K562 (cell line): ENCODE data around the gene RANGAP1. TPM values are rescaled to one million over a fixed set of nuclear protein-coding genes. Genes with fewer than 3 reads are reported as not detected.

ENCODE experiments used
- ATAC-seq: fragments of 200-7000 bp; cut with Tn5 transposase; 3 replicates; pipeline ENCODE4 v1.9.1; 2020; ENCODE audit warnings: moderate library complexity
- BruUV-seq: library from RNA; stranded (reverse); fragments of 400-500 nt; replicated peaks from 2 replicates; lab custom pipeline; 2021; lab: Mats Ljungman, UMichigan
- CTCF ChIA-PET: fragments of 300-600 bp; formaldehyde crosslinking; extraction: SDS; loops from one replicate; lab custom pipeline; 2021; ENCODE audit warnings: low intra/inter-chr PET ratio; lab: Yijun Ruan, JAX
- POLR2A ChIA-PET: fragments of 300-600, 350-650 bp; sonication (Branson Sonifier 250); formaldehyde crosslinking; extraction: SDS; loops from one replicate; lab custom pipeline; 2021; ENCODE audit warnings: antibody characterized with exemption, inconsistent platforms; lab: Yijun Ruan, JAX
- DNase-seq, 4 experiments: peaks; one replicate each; pipeline versions ENCODE4 v3.0.0 to v3.0.0-alpha.2; 2011 to 2018; ENCODE audit warnings: low spot score in 3 of 4, mixed read lengths in 3 of 4; ENCODE audit errors: extremely low read depth in 1 of 4
- FAIRE-seq: peaks from 2 replicates; lab custom pipeline; 2011; peaks lifted over from hg19 to GRCh38; lab: Jason Lieb, UNC
- H2AFZ ChIP-seq: 2 replicates; pipeline ENCODE4 v1.6.0; 2011; ENCODE audit warnings: low read depth, low read length, control low read depth, inconsistent platforms
- H3K27ac ChIP-seq: fragments of 200-600 bp; 3 replicates; pipeline ENCODE4 v1.8.0; 2011; ENCODE audit warnings: low read depth, mild to moderate bottlenecking, control low read depth, inconsistent platforms, low read length, moderate library complexity, mixed read lengths; ENCODE audit errors: extremely low read depth
- H3K27me3 ChIP-seq, 2 experiments: fragments of 300-600 bp in 1 of 2; 2 replicates in 1 of 2; 3 replicates in 1 of 2; pipeline versions ENCODE4 v1.6.0 to v1.8.0; 2011; ENCODE audit warnings: inconsistent platforms in 2 of 2, low read length in 2 of 2, mild to moderate bottlenecking in 1 of 2, mixed read lengths in 1 of 2, moderate library complexity in 1 of 2; ENCODE audit not compliant: control insufficient read depth in 2 of 2, insufficient read depth in 2 of 2
- H3K36me3 ChIP-seq: fragments of 300-600 bp; 3 replicates; pipeline ENCODE4 v1.8.0; 2011; ENCODE audit warnings: mild to moderate bottlenecking, low read length, inconsistent platforms; ENCODE audit not compliant: control insufficient read depth, insufficient read depth
- H3K4me1 ChIP-seq, 2 experiments: fragments of 200-600 bp in 1 of 2; replicated peaks in 1 of 2; 2 replicates in 1 of 2; 3 replicates in 1 of 2; pipeline versions ENCODE4 v1.5.1 to v1.8.0; 2011; ENCODE audit warnings: inconsistent platforms in 2 of 2, low read length in 2 of 2, mild to moderate bottlenecking in 1 of 2, mixed read lengths in 1 of 2, moderate library complexity in 1 of 2; ENCODE audit not compliant: control insufficient read depth in 2 of 2, insufficient read depth in 2 of 2
- H3K4me2 ChIP-seq: 2 replicates; pipeline ENCODE4 v1.6.1; 2011; ENCODE audit warnings: low read length, control low read depth, inconsistent platforms, mixed read lengths; ENCODE audit not compliant: insufficient read depth
- H3K4me3 ChIP-seq: fragments of 200-600 bp; sonication (generic), shearing (Covaris generic); 2 replicates; pipeline ENCODE4 v1.5.1; 2016; ENCODE audit warnings: control low read depth, inconsistent platforms
- H3K79me2 ChIP-seq: fragments of 200-600 bp; 3 replicates; pipeline ENCODE4 v1.8.0; 2011; ENCODE audit warnings: low read length, inconsistent platforms; ENCODE audit not compliant: control insufficient read depth, insufficient read depth
- H3K9ac ChIP-seq, 2 experiments: 2 replicates each; pipeline versions ENCODE4 v1.6.0 to v1.6.1; 2011; ENCODE audit warnings: low read depth in 2 of 2, low read length in 2 of 2, control low read depth in 1 of 2, inconsistent platforms in 1 of 2, mild to moderate bottlenecking in 1 of 2, mixed read lengths in 1 of 2; ENCODE audit not compliant: insufficient read depth in 1 of 2
- H3K9me1 ChIP-seq: one replicate; pipeline ENCODE4 v1.6.0; 2011; ENCODE audit warnings: inconsistent platforms, mild to moderate bottlenecking, low read length, moderate library complexity; ENCODE audit not compliant: control insufficient read depth, insufficient read depth
- H3K9me3 ChIP-seq: replicated peaks from 2 replicates; pipeline ENCODE4 v1.5.1; 2011; ENCODE audit warnings: low read depth, low read length, inconsistent platforms; ENCODE audit not compliant: control insufficient read depth, insufficient read depth
- H4K20me1 ChIP-seq: replicated peaks from 2 replicates; pipeline ENCODE4 v1.6.1; 2011; ENCODE audit warnings: low read length, inconsistent platforms, mixed read lengths; ENCODE audit not compliant: control insufficient read depth, insufficient read depth
- CC2D1A ChIP-seq: fragments of 450-650 bp; IDR thresholded peaks from 2 replicates; pipeline ENCODE4 v1.6.1; 2017; ENCODE audit warnings: mild to moderate bottlenecking
- CSDE1 ChIP-seq, 2 experiments: fragments of 450-650 bp; IDR thresholded peaks; 2 replicates each; pipeline ENCODE4 v1.6.1; 2016; ENCODE audit warnings: mild to moderate bottlenecking in 1 of 2
- CXXC5 ChIP-seq: fragments of 250-450 bp; sonication (Bioruptor Pico); IDR thresholded peaks from 2 replicates; pipeline ENCODE4 v1.8.0; 2022; ENCODE audit warnings: inconsistent platforms, mild to moderate bottlenecking, moderate library complexity
- HDAC2 ChIP-seq: fragments of 450-650 bp; IDR thresholded peaks from 2 replicates; pipeline ENCODE4 v1.6.1; 2016; ENCODE audit warnings: mild to moderate bottlenecking
- KHSRP ChIP-seq: fragments of 450-650 bp; IDR thresholded peaks from 2 replicates; pipeline ENCODE4 v1.6.1; 2017
- KLF13 ChIP-seq: fragments of 450-650 bp; IDR thresholded peaks from 2 replicates; pipeline ENCODE4 v1.6.1; 2016; ENCODE audit warnings: missing genetic modification characterization, low read depth, mild to moderate bottlenecking, missing compliant biosample characterization, moderate library complexity, borderline replicate concordance
- L3MBTL2 ChIP-seq: fragments of 450-650 bp; IDR thresholded peaks from 2 replicates; pipeline ENCODE4 v1.6.1; 2016; ENCODE audit warnings: mild to moderate bottlenecking, moderate library complexity
- MAZ ChIP-seq, 2 experiments: fragments of 450-650 bp in 1 of 2; sonication (generic) in 1 of 2; formaldehyde crosslinking; IDR thresholded peaks in 1 of 2; conservative IDR thresholded peaks in 1 of 2; 2 replicates each; pipeline versions ENCODE4 v1.4.0 to v1.5.0; 2020; ENCODE audit warnings: mild to moderate bottlenecking in 1 of 2, missing genetic modification reagents in 1 of 2
- MCM2 ChIP-seq: fragments of 450-650 bp; IDR thresholded peaks from 2 replicates; pipeline ENCODE4 v1.6.1; 2017; ENCODE audit warnings: low read depth, mild to moderate bottlenecking
- MCM3 ChIP-seq: fragments of 450-650 bp; IDR thresholded peaks from 2 replicates; pipeline ENCODE4 v1.6.1; 2016
- MECOM ChIP-seq: fragments of 250-450 bp; sonication (Bioruptor Pico); IDR thresholded peaks from 2 replicates; pipeline ENCODE4 v1.8.0; 2022; ENCODE audit warnings: inconsistent platforms
- PCBP2 ChIP-seq: fragments of 200-400 bp; formaldehyde crosslinking; IDR thresholded peaks from 2 replicates; pipeline ENCODE4 v1.6.1; 2018; ENCODE audit warnings: low read length, low read depth, mild to moderate bottlenecking, moderate library complexity; ENCODE audit not compliant: poor library complexity, severe bottlenecking
- ZNF146 ChIP-seq: IDR thresholded peaks from one replicate; pipeline ENCODE4 v1.6.1; 2018; ENCODE audit warnings: missing compliant biosample characterization; ENCODE audit not compliant: unreplicated experiment
- WGBS: fragments of 100-300 bp; shearing (Covaris generic); methylation state at CpG from one replicate; pipeline ENCODE4 v1.1.6; 2016; ENCODE audit warnings: low coverage, mixed read lengths; ENCODE audit not compliant: insufficient coverage; ENCODE audit errors: missing lambda C conversion rate; 5-methylcytosine and 5-hydroxymethylcytosine counted together
- in situ Hi-C: fragments of 300-500 bp; cut with MboI; formaldehyde crosslinking; loops from 4 replicates; pipeline ENCODE4 v1.15.0; 2018; ENCODE audit warnings: inconsistent platforms, mixed read lengths
- intact Hi-C: fragments of 100-400 bp; cut with micrococcal nuclease; formaldehyde crosslinking; loops from 2 replicates; pipeline ENCODE4 v1.14.2; 2022
- polyA plus RNA-seq, 8 experiments: library from polyadenylated mRNA; depleted of rRNA in 4 of 8; stranded (reverse) in 5 of 8; unstranded in 3 of 8; fragments of >200 nt; fragmentation: Nextera tagmentation in 2 of 8; fragmentation: Illumina TruSeq in 1 of 8; extraction: Ambion mirVana in 2 of 8; extraction: Trizol in 1 of 8; gene quantifications; 2 replicates each; pipeline versions ENCODE4 v1.2.1 to v1.2.3, GENCODE V29; 2011 to 2014; ENCODE audit warnings: inconsistent platforms in 1 of 8, missing spikeins in 1 of 8
- total RNA-seq, 7 experiments: library from RNA; depleted of rRNA in 6 of 7; stranded (reverse); fragments of >200 nt in 6 of 7; fragmentation: Illumina TruSeq in 2 of 7; extraction: Trizol in 2 of 7; gene quantifications; 2 replicates each; pipeline versions ENCODE4 v1.2.1 to v1.2.3, GENCODE V29; 2011 to 2021; ENCODE audit warnings: low replicate concordance in 1 of 7
- TF ChIP-seq, protein P1 (sequence below): fragments of 450-650 bp; formaldehyde crosslinking; IDR thresholded peaks from 2 replicates; pipeline ENCODE4 v1.4.0; 2020; ENCODE audit warnings: mild to moderate bottlenecking, moderate library complexity
- TF ChIP-seq, protein P2 (sequence below): fragments of 250-450 bp; sonication (Bioruptor Pico); IDR thresholded peaks from 2 replicates; pipeline ENCODE4 v1.9.0; 2021; ENCODE audit warnings: mild to moderate bottlenecking
- TF ChIP-seq, protein P3 (sequence below): fragments of 450-650 bp; IDR thresholded peaks from 2 replicates; pipeline ENCODE4 v1.6.1; 2016
- TF ChIP-seq, protein P4 (sequence below): fragments of 450-650 bp; IDR thresholded peaks from 2 replicates; pipeline ENCODE4 v1.6.1; 2016; ENCODE audit warnings: low read depth, mild to moderate bottlenecking, moderate library complexity

Gene RANGAP1
- total and polyA plus RNA-seq, 9 of the 15 experiments (the other 6 are each of a cell fraction or from before 2014, with no cell fraction given), result 2.1 to 104 (median 50.6) TPM

DNA sequence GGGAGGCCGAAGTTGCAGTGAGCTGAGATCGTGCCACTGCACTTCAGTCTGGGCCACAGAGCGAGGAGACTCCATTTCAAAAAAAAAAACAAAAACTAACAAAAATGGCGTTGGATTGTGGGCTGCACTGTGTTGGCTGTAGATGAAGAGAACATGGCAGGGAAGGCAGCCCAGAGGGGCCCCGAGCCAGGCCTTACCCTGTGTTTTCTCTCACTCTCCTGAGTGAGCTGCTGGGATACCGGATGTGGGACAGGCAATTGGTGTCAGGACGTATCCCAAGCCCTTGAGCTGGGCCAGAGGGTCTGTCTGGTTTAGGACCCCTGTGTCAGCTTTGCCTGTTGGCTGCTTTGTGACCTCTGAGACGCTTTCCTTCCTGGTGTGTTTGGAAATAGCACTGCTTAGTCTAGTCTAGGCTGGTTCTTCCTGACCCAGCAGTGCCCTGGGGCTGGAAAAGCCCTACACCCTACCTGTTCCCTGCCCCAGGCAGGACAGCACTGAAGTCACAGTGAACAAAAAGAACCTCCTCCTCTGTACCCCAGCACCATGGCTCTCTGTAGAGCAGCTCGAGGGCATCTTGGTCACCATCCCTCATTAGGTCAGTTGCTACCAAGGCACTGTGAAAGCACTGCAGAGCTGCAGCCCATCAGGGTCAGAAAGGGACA, 63.0 kb downstream of the RANGAP1 start (continued):
- TF ChIP-seq, protein P1, sequence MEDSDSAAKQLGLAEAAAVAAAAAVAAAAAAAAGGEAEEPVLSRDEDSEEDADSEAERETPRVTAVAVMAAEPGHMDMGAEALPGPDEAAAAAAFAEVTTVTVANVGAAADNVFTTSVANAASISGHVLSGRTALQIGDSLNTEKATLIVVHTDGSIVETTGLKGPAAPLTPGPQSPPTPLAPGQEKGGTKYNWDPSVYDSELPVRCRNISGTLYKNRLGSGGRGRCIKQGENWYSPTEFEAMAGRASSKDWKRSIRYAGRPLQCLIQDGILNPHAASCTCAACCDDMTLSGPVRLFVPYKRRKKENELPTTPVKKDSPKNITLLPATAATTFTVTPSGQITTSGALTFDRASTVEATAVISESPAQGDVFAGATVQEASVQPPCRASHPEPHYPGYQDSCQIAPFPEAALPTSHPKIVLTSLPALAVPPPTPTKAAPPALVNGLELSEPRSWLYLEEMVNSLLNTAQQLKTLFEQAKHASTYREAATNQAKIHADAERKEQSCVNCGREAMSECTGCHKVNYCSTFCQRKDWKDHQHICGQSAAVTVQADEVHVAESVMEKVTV (CRISPR knock-in tag), result no peak
- TF ChIP-seq ZNF146 (no peak), KLF13 (tag) (no peak), MAZ (CRISPR knock-in tag; conservative IDR thresholded peaks at IDR 0.05 in 1 of 2, IDR thresholded peaks at IDR 0.05 in 1 of 2) (no peak), HDAC2 (no peak)
- TF ChIP-seq, all 486 proteins: peak for 0

DNA sequence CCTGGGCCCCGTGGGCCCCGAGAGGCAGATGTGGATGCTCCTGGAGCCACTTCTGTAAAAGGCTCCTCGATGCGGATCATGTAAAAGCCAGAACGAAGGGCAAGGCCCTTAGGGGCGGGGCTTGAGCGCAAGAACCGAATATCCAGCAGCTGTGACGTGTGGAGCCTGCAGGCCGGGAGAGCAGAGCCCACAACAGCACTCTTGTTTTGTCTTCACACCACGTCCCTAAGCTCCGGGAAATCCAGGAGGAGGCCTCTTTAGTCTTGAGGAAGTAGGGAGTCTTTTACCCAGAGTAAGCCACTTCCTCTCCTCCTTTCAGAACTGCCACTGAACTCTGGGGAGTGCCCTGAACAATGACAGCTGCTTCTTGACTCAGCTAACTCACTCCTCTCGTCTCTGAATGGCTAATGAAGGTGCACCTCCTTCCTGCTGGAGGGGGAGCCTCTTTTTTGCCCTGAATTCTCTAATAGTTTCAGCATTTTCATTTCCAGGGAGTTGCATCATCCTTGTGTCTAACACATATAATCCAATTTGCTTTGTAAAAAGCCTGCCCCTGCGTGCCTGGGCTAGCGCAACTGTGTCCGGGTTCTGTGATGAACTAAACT, 68.3 kb downstream of the RANGAP1 start:
- H3K4me2 ChIP-seq, result no peak overlapping the region
- ChIA-PET CTCF (interaction anchor here (0.6 kb wide), 1 partner anchor 80 kb away, joined by 6 read pairs; no protein-coding TSS in a partner anchor), POLR2A (interaction anchor here (1.3 kb wide), 1 partner anchor 20 kb away, joined by 3 read pairs; no protein-coding TSS in a partner anchor)
- 63% methylated on average over 12 of the region's 16 CpGs for WGBS
- no peak overlapping the region for H3K4me3 ChIP-seq
- H3K27ac ChIP-seq, result peak overlapping the region; percentile 30; the same call in 1 of the 3 replicates
- peaks cover 3% of the 10 kb centered on the region; the same call in 1 of the 2 replicates for H3K9me3 ChIP-seq
- FAIRE-seq (no peak), ATAC-seq (peak; percentile 97), DNase-seq (peak in 1 of 4 experiments; percentile 10)
- H3K4me1 ChIP-seq, result peaks cover 2 to 9% of the 10 kb centered on the region in 2 experiments; a peak in 2 of 5 replicates
- peaks cover 59% of the 10 kb centered on the region; the same call in 2 of the 3 replicates for H3K36me3 ChIP-seq
- H3K9me1 ChIP-seq, result peaks cover 3% of the 10 kb centered on the region
- intact Hi-C loops (no loop called here), in situ Hi-C loops (no loop called here)
- H3K27me3 ChIP-seq, result no peaks in the 10 kb centered on the region
- BruUV-seq, result no TSS peak
- no peak overlapping the region; a peak in 1 of 4 replicates for H3K9ac ChIP-seq
- H2AFZ ChIP-seq, result no peak overlapping the region
- H4K20me1 ChIP-seq, result no peaks in the 10 kb centered on the region
- no peaks in the 10 kb centered on the region for H3K79me2 ChIP-seq
- TF ChIP-seq, protein P2, sequence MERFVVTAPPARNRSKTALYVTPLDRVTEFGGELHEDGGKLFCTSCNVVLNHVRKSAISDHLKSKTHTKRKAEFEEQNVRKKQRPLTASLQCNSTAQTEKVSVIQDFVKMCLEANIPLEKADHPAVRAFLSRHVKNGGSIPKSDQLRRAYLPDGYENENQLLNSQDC (CRISPR knock-in tag), result no peak
- TF ChIP-seq CXXC5 (CRISPR knock-in tag), result peak; percentile 29; the same call in 1 of the 2 replicates
- peak; percentile 46; the same call in 1 of the 2 replicates for TF ChIP-seq MECOM (CRISPR knock-in tag)
- 0 out of 2 replicates have a peak, but pooled peaks have one; percentile 11 for TF ChIP-seq L3MBTL2
- TF ChIP-seq MCM3, result no peak
- TF ChIP-seq, protein P3, sequence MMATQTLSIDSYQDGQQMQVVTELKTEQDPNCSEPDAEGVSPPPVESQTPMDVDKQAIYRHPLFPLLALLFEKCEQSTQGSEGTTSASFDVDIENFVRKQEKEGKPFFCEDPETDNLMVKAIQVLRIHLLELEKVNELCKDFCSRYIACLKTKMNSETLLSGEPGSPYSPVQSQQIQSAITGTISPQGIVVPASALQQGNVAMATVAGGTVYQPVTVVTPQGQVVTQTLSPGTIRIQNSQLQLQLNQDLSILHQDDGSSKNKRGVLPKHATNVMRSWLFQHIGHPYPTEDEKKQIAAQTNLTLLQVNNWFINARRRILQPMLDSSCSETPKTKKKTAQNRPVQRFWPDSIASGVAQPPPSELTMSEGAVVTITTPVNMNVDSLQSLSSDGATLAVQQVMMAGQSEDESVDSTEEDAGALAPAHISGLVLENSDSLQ, result 0 out of 2 replicates have a peak, but pooled peaks have one; percentile 26
- TF ChIP-seq PCBP2, result no peak
- TF ChIP-seq MCM2, result no peak
- TF ChIP-seq, protein P4, sequence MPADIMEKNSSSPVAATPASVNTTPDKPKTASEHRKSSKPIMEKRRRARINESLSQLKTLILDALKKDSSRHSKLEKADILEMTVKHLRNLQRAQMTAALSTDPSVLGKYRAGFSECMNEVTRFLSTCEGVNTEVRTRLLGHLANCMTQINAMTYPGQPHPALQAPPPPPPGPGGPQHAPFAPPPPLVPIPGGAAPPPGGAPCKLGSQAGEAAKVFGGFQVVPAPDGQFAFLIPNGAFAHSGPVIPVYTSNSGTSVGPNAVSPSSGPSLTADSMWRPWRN, result no peak
- TF ChIP-seq KHSRP, result no peak
- no peak for TF ChIP-seq CSDE1 (IDR thresholded peaks at IDR 0.05)
- TF ChIP-seq CC2D1A, result no peak
